Activated naive CD4-positive, alpha-beta T cell treated with anti-CD3 and anti-CD28 coated beads, Interleukin-2, amount 50 U/mL, for 72 hours (primary cell): ENCODE measurements around the gene TCEAL3. TPM values are rescaled to one million over a fixed set of nuclear protein-coding genes. Genes with fewer than 3 reads are reported as not detected.
"Not testable (repeated sequence)": the region's sequence is repeated elsewhere in the genome, so short reads cannot be mapped to it uniquely, and the experiment has no call there.

ENCODE experiments used
- ATAC-seq, 2 donors: fragments of 150-1000 bp; cut with Tn5 transposase; 2 replicates each; pipeline ENCODE4 v1.10.0; 2021; ENCODE audit warnings: mild to moderate bottlenecking in 2 of 2, moderate library complexity in 2 of 2
- DNase-seq, 2 donors: peaks; one replicate each; pipeline ENCODE4 v3.0.0; 2021 to 2022; ENCODE audit warnings: low spot score in 2 of 2
- H3K27ac Mint-ChIP-seq, 2 donors: one replicate each; pipeline ENCODE4 v1.8.0; 2022; ENCODE audit warnings: mild to moderate bottlenecking in 2 of 2, mixed read lengths in 2 of 2
- H3K36me3 Mint-ChIP-seq, 2 donors: one replicate each; pipeline ENCODE4 v1.8.0; 2022; ENCODE audit warnings: mixed read lengths in 2 of 2
- H3K9me3 Mint-ChIP-seq, 2 donors: one replicate each; pipeline ENCODE4 v1.8.0; 2022; ENCODE audit warnings: mixed read lengths in 2 of 2
- total RNA-seq, 2 donors: library from RNA; stranded (reverse); gene quantifications; one replicate each; pipeline ENCODE4 v1.2.3, GENCODE V29; 2022

The TCEAL3 gene
- total RNA-seq, 2 donors from 2014 or later, result 4.8 to 8.7 TPM

DNA sequence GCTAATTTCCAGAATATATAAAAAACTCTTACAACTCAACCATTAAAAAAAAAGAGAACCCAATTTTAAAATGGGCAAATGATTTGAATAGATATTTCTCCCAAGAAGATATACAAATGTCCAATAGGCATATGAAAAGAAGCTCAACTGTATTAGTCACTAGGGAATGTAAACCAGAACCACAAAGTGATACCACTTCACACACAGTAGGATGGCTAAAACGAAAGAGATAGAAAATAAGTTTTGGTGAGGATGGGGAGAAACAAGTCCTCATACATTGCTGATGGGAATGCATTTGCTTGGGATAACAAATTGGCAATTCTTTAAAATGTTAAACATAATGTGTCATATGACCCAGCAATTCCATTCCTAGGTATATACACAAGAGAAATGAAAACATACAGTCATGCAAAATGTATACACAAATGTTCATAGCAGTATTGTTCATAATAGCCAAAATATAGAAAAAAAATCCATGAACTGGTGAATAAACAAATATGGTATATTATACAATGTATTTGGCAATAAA, 5.7 kb downstream of the TCEAL3 start:
- ATAC-seq (no peak), DNase-seq (no peak)
- H3K36me3 Mint-ChIP-seq, result no peaks in the 10 kb centered on the region
- H3K9me3 Mint-ChIP-seq, result no peaks in the 10 kb centered on the region
- no peak overlapping the region for H3K27ac Mint-ChIP-seq

DNA sequence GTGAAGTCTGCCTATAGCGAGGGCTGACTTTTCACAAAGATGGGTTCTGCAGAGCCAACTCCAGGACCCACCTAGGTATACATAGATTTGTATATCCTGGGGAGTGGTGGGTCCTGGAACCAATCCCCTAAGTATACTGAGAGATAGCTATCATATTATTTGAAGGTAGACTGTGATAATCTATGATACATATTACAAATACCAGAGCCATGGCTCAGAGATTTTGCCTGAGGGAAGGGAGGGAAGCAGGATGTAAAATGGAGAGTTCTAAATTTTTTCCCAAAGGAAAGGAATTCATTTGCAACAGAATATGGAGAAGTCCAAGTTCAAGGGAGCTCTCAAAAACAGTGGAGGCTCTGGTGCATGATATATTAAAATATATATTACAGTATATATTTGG, 7.2 kb downstream of the TCEAL3 start:
- no peak for DNase-seq
- Mint-ChIP-seq H3K27ac (no peak overlapping the region), H3K36me3 (no peaks in the 10 kb centered on the region), H3K9me3 (no peaks in the 10 kb centered on the region)
- ATAC-seq, result no peak

DNA sequence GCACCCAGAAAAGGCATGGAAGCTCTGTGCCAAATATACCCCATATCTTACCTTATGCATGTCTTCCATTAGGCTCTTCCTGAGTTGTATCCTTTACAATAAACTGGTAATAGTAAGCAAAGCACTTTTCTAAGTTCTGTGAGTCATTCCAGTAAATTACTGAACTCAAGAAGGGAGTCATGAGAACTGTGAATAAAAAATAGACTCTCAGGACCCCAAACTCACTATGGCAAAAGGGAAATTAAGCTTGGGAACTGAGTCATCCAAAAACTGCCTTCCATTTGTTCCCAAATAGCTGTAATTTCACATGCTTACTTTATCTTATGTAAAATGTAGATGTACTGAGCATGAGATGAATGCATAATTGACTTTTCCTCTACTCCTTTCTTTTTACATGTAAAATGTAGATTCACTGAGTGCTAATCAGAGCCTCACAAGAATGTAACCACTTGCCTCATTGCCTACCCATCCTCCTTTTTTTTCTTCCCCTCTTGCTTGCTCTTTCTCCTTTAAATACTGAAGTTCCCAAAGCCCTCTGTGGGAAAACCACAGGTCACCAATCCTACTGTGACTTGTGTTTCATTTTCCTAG, 8.1 kb downstream of the TCEAL3 start:
- ATAC-seq (no peak), DNase-seq (no peak)
- Mint-ChIP-seq H3K9me3 (no peaks in the 10 kb centered on the region), H3K27ac (no peak overlapping the region), H3K36me3 (no peaks in the 10 kb centered on the region)

DNA sequence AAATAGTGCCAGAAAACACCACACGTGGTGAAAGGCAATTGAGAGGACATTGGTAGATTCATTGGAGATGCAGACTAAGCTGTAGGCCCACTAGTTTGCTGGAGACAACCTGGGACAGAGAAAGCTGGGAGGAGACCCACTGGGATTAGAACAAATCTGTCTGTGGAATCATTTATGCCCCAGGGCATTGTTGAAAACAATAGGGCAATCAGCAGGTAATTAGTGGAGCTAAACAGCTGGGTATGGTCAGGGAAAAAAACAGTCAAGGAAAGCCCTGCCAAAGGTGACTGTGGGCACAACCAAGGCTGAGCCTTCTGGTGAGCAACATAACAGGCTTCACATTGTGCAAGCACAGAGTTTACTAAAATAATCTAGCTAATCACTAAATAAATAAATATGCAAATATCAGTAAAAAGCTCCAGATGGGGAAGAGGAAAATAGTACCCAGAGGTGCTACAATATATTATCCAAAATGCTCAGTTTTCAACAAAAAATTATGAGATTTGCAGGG, 9.0 kb downstream of the TCEAL3 start:
- H3K27ac Mint-ChIP-seq, result no peak overlapping the region
- no peaks in the 10 kb centered on the region for H3K9me3 Mint-ChIP-seq
- H3K36me3 Mint-ChIP-seq, result no peaks in the 10 kb centered on the region
- ATAC-seq (no peak), DNase-seq (no peak)

DNA sequence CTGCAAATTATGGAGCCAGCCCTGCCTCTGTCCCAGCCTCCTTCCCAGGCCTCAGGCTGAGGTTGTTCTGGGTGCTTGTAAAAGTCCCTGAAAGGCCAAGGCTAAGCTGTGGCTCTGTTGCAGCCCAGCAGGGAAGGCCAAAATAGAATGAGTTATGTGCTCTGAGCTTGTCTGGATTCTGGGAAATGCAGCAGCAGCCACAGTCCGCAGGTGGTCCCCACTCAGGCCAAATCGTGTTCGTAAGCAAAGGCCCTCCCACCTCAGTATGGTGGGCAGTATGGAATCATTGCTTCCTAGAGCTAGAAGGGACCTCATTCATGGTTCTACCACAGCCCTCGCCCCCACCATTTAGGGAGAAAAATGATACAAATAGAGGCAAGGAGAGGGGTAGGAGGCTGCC, 16.3 kb downstream of the TCEAL3 start:
- DNase-seq, result no peak
- ATAC-seq, result no peak
- no peaks in the 10 kb centered on the region for H3K36me3 Mint-ChIP-seq
- no peaks in the 10 kb centered on the region for H3K9me3 Mint-ChIP-seq
- H3K27ac Mint-ChIP-seq, result no peak overlapping the region

DNA sequence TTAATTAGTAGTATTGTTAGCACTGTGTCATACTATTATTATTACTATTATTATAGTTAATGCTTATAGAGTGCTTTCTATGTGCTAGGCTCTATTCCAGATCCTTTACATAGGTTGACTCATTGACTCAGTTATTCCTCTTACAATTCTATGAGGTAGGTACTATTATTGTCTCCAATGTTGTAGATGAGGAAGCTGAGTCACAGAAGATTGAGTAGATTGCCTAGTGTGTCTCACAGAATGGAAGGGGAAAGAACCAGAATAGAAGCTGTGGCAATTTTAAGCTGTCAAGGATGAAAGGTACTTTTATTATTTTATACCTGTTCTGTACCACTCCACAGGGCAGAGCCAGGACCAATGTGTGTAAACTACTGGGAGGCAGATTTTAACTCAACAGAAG, 19.1 kb downstream of the TCEAL3 start:
- peak in 1 of 2 donors; percentile 63 for ATAC-seq
- Mint-ChIP-seq H3K9me3 (no peaks in the 10 kb centered on the region), H3K27ac (no peak overlapping the region), H3K36me3 (peaks cover 0 to 7% of the 10 kb centered on the region in 2 donors)
- no peak for DNase-seq

DNA sequence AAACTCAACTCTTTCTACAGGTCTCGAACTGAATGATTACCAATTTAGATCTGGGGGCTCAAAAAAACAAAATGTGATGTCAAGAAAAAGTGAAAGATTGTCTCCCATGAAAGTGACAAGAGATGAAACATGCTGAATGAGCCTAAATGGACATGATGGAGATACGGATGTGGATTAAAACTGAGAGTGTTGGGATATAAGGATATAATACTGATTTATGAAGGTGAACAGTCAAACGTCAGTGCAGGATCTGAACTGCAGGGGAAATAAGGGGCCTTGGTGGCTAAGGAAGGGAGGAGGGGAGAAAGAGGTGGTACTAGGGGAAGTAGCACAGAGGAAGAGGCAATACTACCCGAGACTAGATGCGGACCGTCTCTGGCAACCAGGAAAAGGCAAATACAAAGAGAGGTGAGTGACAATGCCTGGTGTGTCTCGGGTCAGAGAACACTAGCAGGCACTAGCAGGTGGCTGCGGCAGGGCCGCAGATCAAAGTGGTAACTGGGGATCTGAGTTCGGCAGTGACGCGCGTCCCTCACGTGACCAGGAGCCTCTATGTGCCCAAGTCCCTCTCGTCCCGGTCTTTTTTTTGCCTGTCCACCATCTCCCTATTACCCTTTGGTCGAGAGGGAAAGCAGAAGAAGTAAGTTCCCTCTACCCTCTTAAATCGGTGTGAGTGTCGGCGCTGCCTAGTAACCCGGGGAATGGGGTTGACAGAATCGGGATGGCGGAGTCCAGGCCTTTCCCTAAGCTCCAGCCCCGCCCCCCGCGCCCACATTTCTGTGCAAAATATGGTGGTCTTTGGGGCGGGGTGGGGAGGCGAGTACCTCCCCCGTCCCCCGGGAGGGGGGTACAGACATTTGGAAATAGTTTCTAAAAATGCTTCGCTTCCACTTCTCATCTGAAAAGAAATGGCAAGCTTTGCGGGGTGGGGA, 20.9 kb downstream of the TCEAL3 start, which contains the start of gene TCEAL1:
Gene TCEAL1 (plus strand): TSS at position 590 of the 932 bp plus-strand sequence. CDS start 942 bp downstream, outside the sequence.
- no peaks in the 10 kb centered on the region for H3K9me3 Mint-ChIP-seq
- peak within 1 kb of the TSS; percentile 27 to 93 for H3K27ac Mint-ChIP-seq
- peaks cover 0 to 7% of the 10 kb centered on the region in 2 donors for H3K36me3 Mint-ChIP-seq
- peak; percentile 74 to 87 for ATAC-seq
- DNase-seq, result peak; percentile 11 to 62

DNA sequence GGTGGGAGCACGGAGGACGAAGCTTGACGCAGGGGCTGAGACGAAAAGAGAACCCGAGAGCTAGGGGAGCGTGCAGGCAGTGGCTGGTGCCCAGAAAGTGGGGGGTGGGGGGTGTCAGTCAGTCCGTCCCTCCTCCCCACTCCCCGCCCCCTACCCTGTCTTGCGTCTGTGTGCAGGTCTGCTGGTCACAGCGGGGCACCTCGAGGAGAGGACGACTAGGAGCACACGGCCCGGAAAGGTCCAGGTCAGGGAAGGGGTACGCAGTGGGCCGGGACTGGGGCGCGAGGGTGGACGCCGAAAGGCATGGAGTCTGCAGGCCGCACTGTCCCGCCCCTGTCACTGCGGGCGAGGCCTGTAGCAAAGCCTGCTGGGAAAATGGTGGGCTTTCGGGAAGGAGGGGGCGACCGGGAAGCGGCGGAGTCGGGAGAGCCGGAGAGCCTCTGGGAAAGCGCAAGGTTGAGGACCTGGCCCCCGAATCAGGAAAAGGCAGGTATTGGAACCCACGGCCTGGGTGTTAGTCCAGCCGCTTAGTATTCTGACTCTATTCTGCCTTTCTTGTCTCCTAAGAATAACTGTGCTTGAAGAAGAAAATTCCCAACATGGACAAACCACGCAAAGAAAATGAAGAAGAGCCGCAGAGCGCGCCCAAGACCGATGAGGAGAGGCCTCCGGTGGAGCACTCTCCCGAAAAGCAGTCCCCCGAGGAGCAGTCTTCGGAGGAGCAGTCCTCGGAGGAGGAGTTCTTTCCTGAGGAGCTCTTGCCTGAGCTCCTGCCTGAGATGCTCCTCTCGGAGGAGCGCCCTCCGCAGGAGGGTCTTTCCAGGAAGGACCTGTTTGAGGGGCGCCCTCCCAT, 21.8 kb downstream of the TCEAL3 start:
- H3K27ac Mint-ChIP-seq, result peak overlapping the region; percentile 27 to 93
- peak in 1 of 2 donors; percentile 5 for DNase-seq
- no peaks in the 10 kb centered on the region for H3K9me3 Mint-ChIP-seq
- ATAC-seq, result peak; percentile 53 to 67
- H3K36me3 Mint-ChIP-seq, result peaks cover 0 to 7% of the 10 kb centered on the region in 2 donors

DNA sequence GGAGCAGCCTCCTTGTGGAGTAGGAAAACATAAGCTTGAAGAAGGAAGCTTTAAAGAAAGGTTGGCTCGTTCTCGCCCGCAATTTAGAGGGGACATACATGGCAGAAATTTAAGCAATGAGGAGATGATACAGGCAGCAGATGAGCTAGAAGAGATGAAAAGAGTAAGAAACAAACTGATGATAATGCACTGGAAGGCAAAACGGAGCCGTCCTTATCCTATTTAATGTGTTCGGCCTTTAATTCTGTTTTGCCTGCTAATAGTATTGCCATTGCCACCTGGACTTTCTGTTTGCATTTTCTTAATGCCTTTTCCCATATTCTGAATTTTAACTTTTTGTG, 22.4 kb downstream of the TCEAL3 start:
- H3K36me3 Mint-ChIP-seq, result peaks cover 0 to 7% of the 10 kb centered on the region in 2 donors
- no peaks in the 10 kb centered on the region for H3K9me3 Mint-ChIP-seq
- no peak for DNase-seq
- no peak for ATAC-seq
- peak overlapping the region in 1 of 2 donors; percentile 93 for H3K27ac Mint-ChIP-seq

DNA sequence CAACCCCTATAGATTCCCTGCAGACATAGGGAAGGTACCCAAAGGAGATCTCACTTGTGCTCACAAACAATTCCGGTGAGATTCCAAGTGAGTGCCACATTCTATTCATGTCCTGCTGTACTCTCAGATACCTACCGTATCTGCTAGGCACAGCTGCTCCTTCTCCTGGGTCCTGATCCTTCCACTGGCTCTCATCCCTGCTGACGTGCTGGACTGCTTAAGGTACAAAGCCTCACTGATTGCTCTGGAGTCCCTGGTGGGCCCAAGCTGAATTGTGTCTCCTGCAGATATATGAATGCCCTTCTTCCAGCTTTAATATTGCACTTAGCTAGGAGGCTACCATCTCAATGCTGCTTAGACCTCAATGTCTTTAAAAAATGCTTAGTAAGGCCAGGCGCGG, 23.4 kb downstream of the TCEAL3 start:
- H3K36me3 Mint-ChIP-seq, result peaks cover 0 to 7% of the 10 kb centered on the region in 2 donors
- ATAC-seq (no peak), DNase-seq (no peak)
- no peaks in the 10 kb centered on the region for H3K9me3 Mint-ChIP-seq
- no peak overlapping the region for H3K27ac Mint-ChIP-seq

DNA sequence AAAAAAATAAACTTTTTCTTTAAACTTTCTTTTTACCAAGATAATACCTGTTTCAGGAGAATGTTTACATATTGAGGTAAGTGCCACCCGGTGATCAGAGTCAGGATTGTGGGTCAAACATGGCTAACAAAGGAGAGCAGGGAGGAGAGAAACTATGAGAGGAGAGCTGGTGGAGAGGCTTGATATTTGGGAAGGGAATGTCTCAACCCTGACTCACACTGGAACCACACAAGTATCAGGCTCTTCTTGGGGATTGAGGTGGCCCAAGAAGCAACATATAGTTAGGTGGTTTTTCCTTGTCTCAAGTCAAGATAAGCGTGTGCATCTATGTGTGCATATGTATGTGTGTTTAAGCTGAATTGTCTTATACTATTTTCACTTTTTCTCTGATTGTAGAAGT, 27.7 kb downstream of the TCEAL3 start:
- H3K9me3 Mint-ChIP-seq, result no peaks in the 10 kb centered on the region
- H3K36me3 Mint-ChIP-seq, result no peaks in the 10 kb centered on the region
- no peak overlapping the region for H3K27ac Mint-ChIP-seq
- ATAC-seq, result no peak
- no peak for DNase-seq

DNA sequence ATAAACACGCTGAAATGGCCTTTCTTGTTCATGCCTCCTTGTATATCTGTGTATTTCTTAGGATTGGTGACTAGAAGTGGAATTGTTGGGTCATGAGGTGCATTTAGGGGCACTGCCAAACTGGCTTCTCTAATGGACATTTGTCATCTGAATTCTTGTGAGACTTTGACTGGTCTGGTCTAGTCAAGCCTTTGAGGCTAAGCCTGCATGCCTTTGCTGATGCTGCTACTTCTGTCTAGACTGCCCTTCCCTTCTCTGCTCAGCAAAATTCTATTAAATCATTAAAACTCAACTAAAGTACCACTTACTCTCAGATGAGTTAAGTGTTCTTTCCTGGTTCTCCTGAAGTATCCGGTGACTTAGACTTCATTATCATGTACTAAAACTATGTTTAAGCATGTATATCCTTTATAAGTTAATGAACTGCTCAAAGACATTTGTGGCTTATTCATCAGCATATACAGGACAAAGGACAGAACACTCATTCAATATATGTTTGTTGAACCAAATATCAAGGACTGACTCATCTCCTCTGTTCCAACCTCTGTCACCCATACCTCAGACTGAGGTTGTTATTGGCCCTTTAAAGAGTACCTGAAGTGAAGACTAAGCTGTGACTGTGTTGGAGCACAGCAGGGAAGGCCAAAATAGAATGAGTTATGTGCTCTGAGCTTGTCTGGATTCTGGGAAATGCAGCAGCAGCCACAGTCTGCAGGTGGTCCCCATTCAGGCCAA, 30.0 kb downstream of the TCEAL3 start:
- DNase-seq (no peak), ATAC-seq (peak in 1 of 2 donors; percentile 52)
- Mint-ChIP-seq H3K36me3 (no peaks in the 10 kb centered on the region), H3K9me3 (no peaks in the 10 kb centered on the region), H3K27ac (no peak overlapping the region)

DNA sequence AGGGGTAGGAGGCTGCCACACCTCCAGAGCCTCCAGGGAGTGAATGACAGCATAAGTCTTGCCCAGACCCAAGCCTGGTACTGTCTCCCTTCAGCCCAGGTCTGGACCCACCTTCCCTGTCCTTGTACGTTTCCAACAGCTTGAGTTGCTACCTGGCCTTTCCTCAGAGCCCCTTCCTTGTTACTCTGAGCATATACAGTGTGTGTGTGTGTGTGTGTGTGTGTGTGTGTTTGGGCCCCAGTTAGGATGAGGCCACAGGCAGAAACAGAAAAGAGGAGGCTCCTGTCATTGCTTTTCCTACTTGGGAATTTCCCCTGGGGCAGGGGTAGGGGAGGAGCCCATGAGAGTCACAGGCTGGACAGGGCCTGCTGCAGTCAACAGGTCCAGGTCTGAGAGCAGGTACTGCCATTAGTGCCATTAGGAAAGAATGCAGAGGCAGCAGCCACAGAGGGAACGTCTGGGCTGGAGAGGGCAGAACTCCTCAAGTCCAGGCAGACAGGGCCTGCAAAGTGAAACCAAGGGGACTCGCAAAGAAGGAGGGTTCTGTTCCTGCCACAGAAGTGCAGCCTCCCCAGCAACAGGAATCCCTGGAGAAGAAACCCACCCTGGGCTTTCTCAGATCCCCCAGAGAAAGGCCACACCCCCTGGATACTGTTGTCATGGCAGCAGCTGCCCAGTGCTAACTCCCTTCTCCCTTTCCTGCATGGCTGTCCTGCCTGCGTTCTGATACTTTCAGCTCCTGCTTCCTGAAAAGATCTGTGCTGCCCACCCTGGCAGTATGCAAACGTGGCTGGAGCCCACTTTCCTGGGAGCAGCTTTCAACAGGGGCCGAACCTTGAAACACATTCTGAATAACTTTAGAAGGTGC, 30.9 kb downstream of the TCEAL3 start:
- not testable (repeated sequence) for ATAC-seq, H3K36me3 Mint-ChIP-seq, H3K27ac Mint-ChIP-seq

DNA sequence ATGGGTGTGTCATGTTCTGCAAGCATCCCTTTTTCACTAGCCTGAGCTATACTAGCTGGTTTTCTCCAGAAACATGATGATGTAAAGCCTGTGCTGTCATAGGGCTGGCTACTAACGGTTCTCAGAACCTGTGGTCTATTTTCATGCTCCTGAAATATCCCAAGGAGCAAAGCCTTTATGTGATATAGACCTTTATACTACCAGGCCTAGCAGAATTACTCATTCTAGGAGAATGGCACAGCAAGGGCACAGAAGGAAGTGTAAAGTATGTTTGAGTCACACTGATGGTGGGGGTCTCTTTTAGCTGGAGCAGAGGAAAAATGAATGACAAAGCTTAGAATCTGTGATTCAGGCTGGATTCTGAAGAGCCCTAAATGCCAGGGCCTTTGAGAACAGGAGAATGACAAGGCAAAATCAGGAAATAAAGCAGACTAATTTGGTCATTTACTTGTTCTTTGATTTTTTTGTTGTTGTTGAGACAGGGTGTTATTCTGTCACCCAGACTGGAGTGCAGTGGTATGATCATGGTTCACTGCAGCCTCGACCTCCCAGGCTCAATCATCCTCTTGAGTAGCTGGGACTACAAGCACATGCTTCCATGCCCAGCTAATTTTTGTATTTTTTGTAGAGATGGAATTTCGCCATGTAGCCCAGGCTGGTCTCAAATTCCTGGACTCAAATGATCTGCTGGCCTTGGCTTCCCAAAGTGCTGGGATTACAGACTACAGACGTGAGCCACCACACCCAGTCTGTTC, 32.8 kb downstream of the TCEAL3 start:
- no peak overlapping the region for H3K27ac Mint-ChIP-seq
- no peaks in the 10 kb centered on the region for H3K9me3 Mint-ChIP-seq
- ATAC-seq, result no peak
- H3K36me3 Mint-ChIP-seq, result no peaks in the 10 kb centered on the region
- DNase-seq, result no peak

More for the DNA sequence above, 30.9 kb downstream of the TCEAL3 start:
- H3K9me3 Mint-ChIP-seq, DNase-seq: not testable (repeated sequence)
